CD4-positive, alpha-beta T cell treated with Interleukin-6 for 4 hours (primary cell): ENCODE results near the gene NPDC1.
A peak's percentile ranks its signal among the peaks of the same experiment; 100 is the strongest.

Experiments used
- DNase-seq: peaks from one replicate; pipeline ENCODE4 v3.0.0-alpha.2; 2020; ENCODE audit warnings: mixed read lengths

NPDC1 gene

GRCh38 chr9:137055385-137056364, 9.7 kb upstream of the NPDC1 start:
- no peak for DNase-seq

DNA sequence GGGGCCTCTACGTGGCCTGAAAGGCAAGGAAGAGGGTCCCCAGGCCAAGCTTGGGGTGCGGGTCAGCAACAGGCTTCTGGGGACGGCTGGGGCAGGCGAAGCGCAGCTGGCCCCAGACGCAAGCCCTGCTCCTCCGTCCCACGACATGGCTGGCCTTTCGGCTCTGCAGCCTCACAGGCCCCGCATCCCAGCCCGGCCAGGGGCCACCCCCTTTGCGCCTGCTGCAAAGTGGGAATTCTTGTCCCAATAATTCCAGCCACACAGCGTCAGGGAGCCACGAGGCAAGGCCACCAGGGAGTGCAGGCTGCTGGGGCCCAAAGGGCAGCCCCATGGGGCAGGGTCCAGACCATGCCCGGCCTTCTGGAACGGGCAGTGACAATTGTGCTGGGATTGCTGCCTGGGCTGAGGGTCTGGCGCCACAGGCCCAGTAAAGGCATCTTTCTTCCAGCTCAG, 9.0 kb upstream of the NPDC1 start:
- DNase-seq: no peak

- DNase-seq: peak; percentile 66
Observed at GRCh38 chr9:137053944-137054931, 8.3 kb upstream of the NPDC1 start, which contains the start of gene ENTPD2. Gene ENTPD2, minus strand, starts transcription at chr9:137054061. Its CDS starts 64 bp downstream, at chr9:137053997.

GRCh38 chr9:137052998-137053943, 7.3 kb upstream of the NPDC1 start:
- no peak for DNase-seq

DNA sequence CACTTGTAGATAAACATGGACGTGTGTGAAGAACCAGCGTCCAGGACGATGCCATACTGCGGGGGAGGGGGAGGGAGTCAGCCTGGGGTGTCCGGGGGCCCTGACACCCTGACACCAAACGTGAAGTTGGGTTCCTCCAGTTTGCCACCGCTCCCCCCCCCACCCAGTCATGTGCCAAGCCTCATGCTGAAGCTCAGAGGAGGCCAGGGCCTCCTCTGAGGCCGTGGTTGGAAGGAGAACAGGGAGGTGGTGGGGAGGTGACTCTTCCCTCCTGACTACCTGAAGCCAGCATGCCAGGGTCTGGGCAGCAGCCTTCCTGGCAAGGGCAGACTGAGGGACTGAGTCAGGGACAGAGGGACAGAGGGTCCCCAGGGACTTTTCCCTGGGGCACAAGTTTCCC, 6.3 kb upstream of the NPDC1 start:
- no peak for DNase-seq

DNA sequence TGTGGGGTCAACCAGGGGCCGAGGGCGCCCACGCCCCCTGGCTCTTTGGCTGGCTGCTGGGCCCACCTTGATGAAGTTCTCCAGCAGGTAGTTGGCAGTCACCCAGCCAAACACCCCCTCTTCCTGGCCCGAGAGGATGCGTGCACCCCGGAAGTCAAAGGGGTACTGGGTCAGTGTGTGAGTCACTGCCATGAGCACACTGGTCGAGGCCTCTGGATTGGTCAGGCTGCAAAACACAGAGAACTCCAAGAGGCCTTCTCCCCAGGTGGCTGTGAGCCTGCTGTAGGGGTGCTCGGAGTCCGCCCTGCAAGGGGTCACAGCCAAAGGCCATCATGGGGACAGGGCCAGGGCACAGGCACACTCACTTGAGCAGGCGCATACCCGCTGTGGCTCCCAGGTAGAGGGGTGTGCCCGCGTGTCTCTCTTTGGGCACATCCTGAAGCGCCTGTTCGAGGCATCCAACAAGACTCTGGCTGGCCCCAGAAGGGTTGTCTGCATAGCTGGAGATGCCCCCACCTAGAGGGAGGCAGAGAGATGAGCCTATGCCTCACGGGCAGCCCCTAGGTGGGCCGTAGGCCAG, 5.3 kb upstream of the NPDC1 start:
- no peak for DNase-seq

DNA sequence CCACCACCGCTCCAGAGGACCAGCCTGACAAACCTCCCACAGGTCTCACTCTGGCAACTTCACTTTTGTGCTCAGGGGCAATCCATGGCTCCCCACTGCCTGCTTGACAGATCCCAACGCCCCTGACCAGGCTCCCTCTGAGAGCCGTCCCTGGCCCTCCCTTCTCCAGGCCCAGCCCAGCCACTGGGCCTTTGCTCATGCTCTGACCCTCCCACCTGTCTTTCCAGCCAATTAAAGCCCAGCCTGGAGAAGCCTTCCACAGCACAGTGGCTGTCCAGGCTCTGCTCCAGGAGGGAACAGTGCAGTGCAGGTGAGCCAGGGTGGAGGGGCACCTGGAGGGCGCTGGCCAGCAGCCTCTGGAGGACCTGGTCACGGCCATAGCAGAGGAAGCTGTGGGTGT, 4.6 kb upstream of the NPDC1 start:
- DNase-seq: no peak

DNA sequence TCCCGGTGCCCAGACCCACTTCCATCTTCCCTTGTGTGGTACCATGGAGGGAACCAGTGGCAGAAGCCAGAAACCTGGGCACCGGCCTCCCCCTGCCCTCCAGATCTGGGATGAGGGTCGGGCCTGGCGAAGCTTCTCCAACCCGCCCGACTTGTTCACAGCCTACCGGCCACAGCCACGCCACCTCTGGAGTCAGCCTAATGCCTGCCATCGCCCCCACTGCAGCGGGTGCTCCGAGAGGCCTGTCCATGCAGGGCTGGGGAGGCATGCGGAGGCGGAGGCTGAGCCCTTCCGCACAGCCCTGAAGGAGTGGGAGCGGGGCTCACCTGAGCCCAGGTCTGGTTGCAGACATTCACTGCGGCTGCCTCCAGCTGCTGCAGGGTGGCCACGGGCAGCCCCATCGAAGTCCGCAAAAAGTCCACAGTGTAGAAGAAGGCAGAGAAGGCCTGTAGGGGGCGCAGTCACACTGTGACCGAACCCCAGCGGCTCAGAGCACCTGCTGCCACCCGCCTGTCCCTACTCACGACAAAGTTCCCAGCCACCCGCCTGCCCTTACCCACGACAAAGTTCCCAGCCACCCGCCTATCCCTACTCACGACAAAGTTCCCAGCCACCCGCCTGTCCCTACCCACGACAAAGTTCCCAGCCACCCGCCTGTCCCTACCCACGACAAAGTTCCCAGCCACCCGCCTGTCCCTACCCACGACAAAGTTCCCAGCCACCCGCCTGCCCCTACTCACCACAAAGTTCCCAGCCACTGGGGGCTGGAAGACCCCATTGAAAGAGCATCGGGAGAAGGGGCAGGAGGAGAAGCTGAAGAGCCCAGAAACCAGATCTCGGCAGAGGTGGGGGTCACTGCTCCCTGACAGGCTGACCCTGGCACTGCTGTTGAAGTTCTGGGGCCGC, 3.8 kb upstream of the NPDC1 start:
- peak; percentile 65 for DNase-seq

- no peak for DNase-seq
Observed at GRCh38 chr9:137048655-137049543, 2.9 kb upstream of the NPDC1 start.

DNA sequence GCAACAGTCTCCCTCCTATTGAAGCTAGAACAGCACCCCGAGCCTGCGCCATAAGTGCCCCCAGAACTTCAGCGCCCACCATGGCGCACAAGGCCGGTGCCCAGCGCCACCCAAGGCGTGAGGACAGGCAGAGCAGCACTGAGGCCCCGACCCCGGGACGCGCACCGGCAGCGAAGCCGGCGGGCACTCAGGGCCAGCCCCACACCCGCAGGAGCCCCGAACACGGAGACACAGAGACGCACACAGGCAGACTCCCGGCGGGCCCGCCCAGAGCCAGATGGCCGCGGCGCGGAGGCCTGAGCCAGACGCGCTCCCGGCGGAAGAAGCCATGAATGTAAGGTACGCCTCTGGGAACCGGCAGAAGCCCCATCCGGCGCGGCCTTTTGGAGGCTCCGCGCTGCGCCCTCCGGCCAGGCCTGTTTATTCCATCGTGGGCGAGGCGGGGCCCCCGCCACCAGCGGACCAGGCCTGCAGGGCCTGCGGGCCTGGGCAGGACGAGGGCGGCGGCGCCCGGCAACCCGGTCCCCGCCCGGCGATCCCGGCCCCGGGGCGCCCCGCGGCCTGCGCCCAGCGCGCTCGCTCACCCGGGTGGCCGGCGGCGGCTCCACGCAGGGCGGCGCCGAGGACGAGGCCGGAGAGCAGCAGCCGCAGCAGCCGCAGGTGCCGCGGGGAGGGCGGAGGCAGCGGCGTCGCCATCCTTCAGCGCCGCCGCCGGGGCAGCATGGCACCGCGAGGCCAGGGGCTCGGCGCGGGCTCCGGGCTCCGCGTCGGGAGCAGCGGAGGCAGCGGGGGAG, 486 bp downstream of the NPDC1 start:
- no peak for DNase-seq

GRCh38 chr9:137044502-137045177, 1.3 kb downstream of the NPDC1 start:
- no peak for DNase-seq

DNA sequence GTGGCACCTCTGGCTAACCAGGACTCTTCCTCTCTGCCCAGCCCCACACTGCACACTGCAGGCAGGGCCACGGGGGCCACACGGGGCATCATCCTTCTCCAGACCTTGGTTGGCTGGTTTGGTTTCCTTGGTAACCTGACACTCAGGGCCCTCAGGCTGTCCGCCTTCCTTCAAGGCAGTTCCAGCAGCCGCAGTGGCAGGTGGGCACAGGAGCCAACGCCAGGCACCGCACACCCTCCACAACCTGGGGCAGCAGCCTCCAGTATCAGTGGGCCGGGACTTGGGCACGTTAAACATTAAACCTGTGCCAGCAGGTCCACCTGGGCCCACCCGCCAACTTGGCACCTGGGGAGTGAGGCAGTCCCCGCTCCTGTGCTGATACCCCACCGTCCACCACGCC, 1.9 kb downstream of the NPDC1 start:
- no peak for DNase-seq

- DNase-seq: no peak
Observed at GRCh38 chr9:137042751-137043727, 2.9 kb downstream of the NPDC1 start.

DNA sequence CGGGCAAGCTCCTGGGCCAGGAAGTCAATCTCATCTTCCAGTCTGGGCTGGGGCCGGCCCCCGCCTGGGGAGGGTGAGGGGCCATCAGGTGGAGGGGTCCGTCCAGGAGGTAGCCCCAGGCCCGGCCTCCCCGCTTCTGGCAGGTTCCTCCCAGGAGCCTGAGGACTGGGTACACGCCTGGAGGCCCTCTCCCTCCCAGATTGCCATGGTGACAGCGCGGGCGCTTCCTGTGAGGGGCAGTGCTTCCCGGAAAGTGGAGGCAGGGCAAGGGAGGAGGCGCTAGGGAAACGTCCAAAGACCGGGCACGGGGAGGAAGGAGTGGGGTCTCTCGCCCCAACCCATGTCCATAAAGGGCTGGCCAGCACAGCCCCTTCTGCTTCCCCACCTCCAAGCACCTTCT, 4.9 kb downstream of the NPDC1 start:
- no peak for DNase-seq

- DNase-seq: no peak
Observed at GRCh38 chr9:137040568-137040967, 5.4 kb downstream of the NPDC1 start.

DNA sequence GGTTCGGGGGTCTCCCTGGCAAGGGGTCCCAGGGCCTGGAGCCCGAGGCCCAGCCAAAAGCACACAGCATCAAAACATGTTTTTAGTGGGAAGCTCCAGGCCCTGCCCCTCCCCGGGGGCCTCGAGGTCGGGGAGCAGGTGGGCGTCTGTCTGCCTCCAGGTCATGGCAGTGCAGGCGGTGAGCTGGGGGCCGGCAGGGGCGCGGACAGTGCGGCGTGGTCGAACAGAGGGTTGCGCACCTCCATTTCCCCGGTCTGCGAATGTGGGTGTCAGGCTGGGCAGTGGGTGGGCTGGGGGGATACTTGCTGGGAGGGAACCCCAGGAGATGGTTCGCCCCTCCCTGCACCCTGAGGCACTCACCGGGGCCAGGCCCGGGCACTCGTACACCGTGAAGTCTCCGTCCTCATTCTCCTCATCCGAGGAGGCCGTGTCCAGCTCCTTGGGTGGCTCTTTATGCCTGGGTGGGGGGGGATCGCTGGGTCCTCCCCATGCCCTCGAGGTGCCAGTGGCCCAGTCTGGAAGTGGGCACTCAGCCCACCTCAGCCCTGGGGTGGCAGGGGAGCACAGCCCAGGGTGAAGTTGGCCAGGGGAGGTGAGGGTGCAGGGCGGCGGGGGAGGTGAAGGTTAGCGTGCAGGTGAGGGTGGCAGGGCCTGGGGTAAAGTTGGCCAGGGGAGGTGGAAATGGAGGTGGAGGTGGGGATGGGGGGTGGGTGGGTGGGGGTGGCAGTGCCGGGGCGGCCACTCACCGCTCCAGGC, 6.2 kb downstream of the NPDC1 start:
- DNase-seq: no peak
